ENCODE data around the gene DDX6. TPM values are rescaled to one million over a fixed set of nuclear protein-coding genes. Genes with fewer than 3 reads are reported as not detected.

DDX6 gene
- polyA plus RNA-seq, 3 donors, result 112 to 142 (median 136) TPM

GRCh38 chr11:118705791-118706545 lies 85.0 kb downstream of the DDX6 start:
- no peak for DNase-seq

DNA sequence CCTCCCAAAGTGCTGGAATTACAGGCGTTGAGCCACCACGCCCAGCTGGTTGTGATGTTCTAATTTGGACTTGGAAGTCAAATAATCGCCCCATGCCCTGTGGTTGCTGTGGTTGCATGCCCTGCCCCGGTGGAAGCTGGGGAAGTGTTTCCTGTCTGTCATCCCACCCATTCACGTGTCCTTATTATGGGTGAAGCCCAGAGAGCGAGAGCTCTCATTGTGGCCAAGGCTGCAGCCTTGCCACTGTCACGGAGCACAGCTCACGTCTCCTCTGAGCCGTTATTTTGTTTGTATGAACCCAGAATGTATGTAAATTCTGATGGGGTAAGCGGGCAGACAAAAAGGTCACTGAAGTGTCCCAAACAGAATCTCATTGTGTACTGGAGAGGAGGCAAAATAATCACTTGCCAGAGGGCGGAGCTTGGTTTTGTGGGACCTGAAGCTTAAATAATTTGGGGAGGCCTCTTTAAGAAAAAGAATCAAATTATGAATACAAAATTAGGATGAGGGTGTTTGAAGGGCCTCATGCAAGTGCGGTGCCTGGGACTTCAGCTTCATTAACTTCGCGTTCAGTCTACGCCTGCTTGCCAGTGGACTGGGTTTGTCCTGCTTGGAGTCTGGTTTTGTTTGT lies 85.7 kb downstream of the DDX6 start:
- no peak for DNase-seq

DNA sequence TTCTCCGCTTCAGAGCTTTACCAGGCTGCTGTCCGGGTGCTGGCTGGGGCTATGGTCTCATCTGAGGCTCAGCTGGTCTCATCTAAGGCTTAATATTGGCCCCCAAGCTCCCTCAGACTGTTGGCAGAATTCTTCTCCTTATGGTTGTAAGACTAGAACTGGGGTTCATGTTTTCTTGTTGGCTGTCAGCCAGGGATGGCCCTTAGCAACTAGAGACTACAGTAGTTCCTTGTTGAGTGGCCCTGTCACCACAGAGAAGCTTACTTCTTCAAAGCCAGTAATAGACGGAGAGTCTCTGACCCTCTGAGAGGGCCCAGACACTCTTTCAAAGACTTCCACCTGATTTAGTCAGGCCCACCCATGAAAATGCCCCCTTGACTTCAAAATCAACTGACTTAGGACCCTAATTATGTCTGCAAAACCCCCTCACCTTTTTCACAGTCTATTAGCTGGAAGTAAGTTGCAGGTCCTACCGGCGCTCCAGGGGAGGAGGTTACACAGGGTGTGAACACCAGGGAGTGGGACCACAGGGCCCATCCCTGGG lies 87.3 kb downstream of the DDX6 start:
- no peak for DNase-seq

DNA sequence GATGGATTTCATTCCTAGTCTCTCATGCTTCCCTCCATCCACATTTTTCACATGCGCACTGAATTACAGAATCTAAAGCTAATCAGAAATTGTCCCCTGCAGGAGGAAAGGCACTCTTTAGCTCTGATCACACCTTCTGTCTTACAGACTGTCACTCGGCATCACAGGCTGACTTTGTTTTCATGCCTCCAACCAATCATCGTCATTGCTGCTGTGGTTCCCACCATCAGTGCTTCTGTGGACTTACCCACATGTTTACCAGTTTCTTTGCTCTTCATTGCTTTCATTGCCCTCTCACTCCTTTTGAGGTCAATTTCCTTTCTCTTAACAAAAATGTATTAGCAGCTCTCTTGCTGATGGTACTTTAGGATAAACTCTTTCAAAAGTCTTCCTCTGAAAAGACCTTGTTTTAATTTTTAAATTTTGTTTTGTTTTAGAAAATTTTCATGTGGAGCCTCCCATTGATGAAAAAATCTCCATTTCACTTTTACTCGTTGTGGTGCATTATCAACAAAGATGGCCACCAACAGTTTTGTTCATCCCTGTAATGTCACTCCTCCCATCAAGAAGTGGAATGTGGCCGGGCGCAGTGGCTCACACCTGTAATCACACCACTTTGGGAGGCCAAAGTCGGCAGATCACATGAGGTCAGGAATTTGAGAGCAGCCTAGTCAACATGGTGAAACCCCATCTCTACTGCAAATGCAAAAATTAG lies 91.3 kb downstream of the DDX6 start:
- DNase-seq, result no peak

Other genes with a start within 250 kb of the DDX6 start
- gene IFT46, start 225.2 kb downstream of the DDX6 start, polyA plus RNA-seq (ENCODE audit: insufficient read length in 3 of 3), result 10 to 100 TPM; 43.7 to 54.2 (median 47.7) TPM
- 100 to 1,000 TPM; 152 to 180 (median 176) TPM for gene ARCN1, start 218.8 kb downstream of the DDX6 start, polyA plus RNA-seq (ENCODE audit: insufficient read length in 3 of 3)
- gene PHLDB1, start 183.5 kb downstream of the DDX6 start, polyA plus RNA-seq (ENCODE audit: insufficient read length in 3 of 3), result 100 to 1,000 TPM; 124 to 204 (median 185) TPM
- gene TREH, start 111.5 kb downstream of the DDX6 start, polyA plus RNA-seq (ENCODE audit: insufficient read length in 3 of 3), result 1 to 10 TPM in 2 of 3 donors, under 1 TPM in 1; 0.41 to 3.0 (median 2.6) TPM
- gene CXCR5, start 92.7 kb upstream of the DDX6 start, polyA plus RNA-seq (ENCODE audit: insufficient read length in 3 of 3), result not detected
- 10 to 100 TPM; 37.8 to 42.7 (median 38.5) TPM for gene BCL9L, start 134.8 kb upstream of the DDX6 start, polyA plus RNA-seq (ENCODE audit: insufficient read length in 3 of 3)
- 10 to 100 TPM; 13.4 to 22.5 (median 14.2) TPM for gene UPK2, start 165.1 kb upstream of the DDX6 start, polyA plus RNA-seq (ENCODE audit: insufficient read length in 3 of 3)
- under 1 TPM in 2 of 3 donors, not detected in 1; 0.07 to 0.29 TPM for gene FOXR1, start 180.6 kb upstream of the DDX6 start, polyA plus RNA-seq (ENCODE audit: insufficient read length in 3 of 3)
- 10 to 100 TPM; 14.4 to 44.2 (median 40.8) TPM for gene CENATAC, start 207.0 kb upstream of the DDX6 start, polyA plus RNA-seq (ENCODE audit: insufficient read length in 3 of 3)
- gene RPS25, start 227.2 kb upstream of the DDX6 start, polyA plus RNA-seq (ENCODE audit: insufficient read length in 3 of 3), result 1,000 to 10,000 TPM; 1,004 to 1,217 (median 1,026) TPM
- gene TRAPPC4, start 227.6 kb upstream of the DDX6 start, polyA plus RNA-seq (ENCODE audit: insufficient read length in 3 of 3), result 100 to 1,000 TPM in 1 of 3 donors, 10 to 100 TPM in 2; 94.6 to 110 (median 98.5) TPM
- 100 to 1,000 TPM; 110 to 120 (median 112) TPM for gene SLC37A4, start 239.7 kb upstream of the DDX6 start, polyA plus RNA-seq (ENCODE audit: insufficient read length in 3 of 3)